ENCODE results near the gene HOOK2.

HOOK2 gene

GRCh38 chr19:12756150-12756883, 19.0 kb downstream of the HOOK2 start:
- no peak overlapping the region for H2BK5ac ChIP-seq (ENCODE audit: low read length)
- no peak overlapping the region for H3K23ac ChIP-seq (ENCODE audit: low read length)
- no peak overlapping the region for H4K8ac ChIP-seq (ENCODE audit: low read depth, low read length)
- no peak overlapping the region for H2BK120ac ChIP-seq (ENCODE audit: low read depth, low read length)
- no peak overlapping the region for H3K18ac ChIP-seq (ENCODE audit: low read length)
- no peak overlapping the region for H3K4me3 ChIP-seq (ENCODE audit: low read length)
- no peak overlapping the region for H3K9ac ChIP-seq (ENCODE audit: low read length)
- no peak overlapping the region for H3K4me2 ChIP-seq (ENCODE audit: low read length)
- no peak overlapping the region for H2AK5ac ChIP-seq (ENCODE audit: low read length)
- H3K79me2 ChIP-seq (ENCODE audit: control insufficient read depth, insufficient read depth, low read length): no peaks in the 10 kb centered on the region
- H2BK15ac ChIP-seq (replicated peaks; ENCODE audit: low read depth): no peak overlapping the region
- H3K27me3 ChIP-seq (ENCODE audit: insufficient read depth, low read length, poor library complexity): no peaks in the 10 kb centered on the region
- no peaks in the 10 kb centered on the region for H3K79me1 ChIP-seq (ENCODE audit: low read length)
- H3K4ac ChIP-seq (ENCODE audit: low read depth, low read length): no peak overlapping the region
- WGBS (ENCODE audit: extremely low coverage, insufficient coverage, low lambda C conversion rate): no CpG with 5 or more reads among the region's 19 CpGs
- no peak for DNase-seq
- no peak overlapping the region for H3K56ac ChIP-seq (ENCODE audit: low read length)
- H3K27ac ChIP-seq (ENCODE audit: low read depth, low read length): no peak overlapping the region
- no peak overlapping the region for H4K5ac ChIP-seq (ENCODE audit: low read length)
- no peaks in the 10 kb centered on the region for H3K36me3 ChIP-seq (ENCODE audit: control insufficient read depth, insufficient read depth, low read length)
- no peaks in the 10 kb centered on the region for H3K4me1 ChIP-seq (ENCODE audit: control insufficient read depth, low read depth, low read length)

DNA sequence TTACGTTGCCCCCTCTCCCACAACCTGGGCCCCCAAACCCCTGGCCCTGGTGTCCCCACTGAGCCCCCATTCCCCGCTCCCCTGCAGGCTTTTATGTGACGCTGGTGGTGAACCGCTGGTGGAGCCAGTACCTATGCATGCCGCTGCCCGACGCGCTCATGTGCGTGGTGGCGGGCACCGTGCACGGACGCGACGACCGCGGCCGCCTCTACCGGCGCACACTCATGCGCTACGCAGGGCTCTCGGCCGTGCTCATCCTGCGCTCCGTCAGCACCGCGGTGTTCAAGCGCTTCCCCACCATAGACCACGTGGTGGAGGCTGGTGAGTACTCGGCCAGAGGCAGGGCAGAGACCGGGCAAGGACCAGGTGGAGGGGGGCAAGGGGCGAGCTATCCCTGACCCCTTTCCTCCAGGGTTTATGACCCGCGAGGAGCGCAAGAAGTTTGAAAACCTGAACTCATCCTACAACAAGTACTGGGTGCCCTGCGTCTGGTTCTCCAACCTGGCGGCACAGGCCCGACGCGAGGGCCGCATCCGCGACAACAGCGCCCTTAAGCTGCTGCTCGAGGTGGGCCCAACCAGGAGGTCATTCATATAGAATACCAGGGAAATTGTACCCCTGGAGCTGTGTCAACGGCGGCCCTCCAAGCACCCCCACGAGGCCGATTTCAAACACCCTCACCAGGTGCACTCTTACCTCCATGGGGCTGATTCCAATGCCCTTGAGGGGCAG, 20.7 kb downstream of the HOOK2 start:
- H3K4me3 ChIP-seq (ENCODE audit: low read length): no peak overlapping the region
- no peak overlapping the region for H3K56ac ChIP-seq (ENCODE audit: low read length)
- no peak overlapping the region for H3K4ac ChIP-seq (ENCODE audit: low read depth, low read length)
- no peaks in the 10 kb centered on the region for H3K27me3 ChIP-seq (ENCODE audit: insufficient read depth, low read length, poor library complexity)
- no peak for DNase-seq
- H3K36me3 ChIP-seq (ENCODE audit: control insufficient read depth, insufficient read depth, low read length): no peaks in the 10 kb centered on the region
- no peak overlapping the region for H2AK5ac ChIP-seq (ENCODE audit: low read length)
- no peak overlapping the region for H3K27ac ChIP-seq (ENCODE audit: low read depth, low read length)
- no peak overlapping the region for H2BK5ac ChIP-seq (ENCODE audit: low read length)
- no peak overlapping the region for H4K8ac ChIP-seq (ENCODE audit: low read depth, low read length)
- no CpG with 5 or more reads among the region's 50 CpGs for WGBS (ENCODE audit: extremely low coverage, insufficient coverage, low lambda C conversion rate)
- H3K23ac ChIP-seq (ENCODE audit: low read length): no peak overlapping the region
- H2BK15ac ChIP-seq (replicated peaks; ENCODE audit: low read depth): no peak overlapping the region
- no peak overlapping the region for H3K4me2 ChIP-seq (ENCODE audit: low read length)
- H3K4me1 ChIP-seq (ENCODE audit: control insufficient read depth, low read depth, low read length): no peaks in the 10 kb centered on the region
- H3K18ac ChIP-seq (ENCODE audit: low read length): no peak overlapping the region
- H3K79me2 ChIP-seq (ENCODE audit: control insufficient read depth, insufficient read depth, low read length): no peaks in the 10 kb centered on the region
- no peak overlapping the region for H4K5ac ChIP-seq (ENCODE audit: low read length)
- no peak overlapping the region for H2BK120ac ChIP-seq (ENCODE audit: low read depth, low read length)
- H3K9ac ChIP-seq (ENCODE audit: low read length): no peak overlapping the region
- no peaks in the 10 kb centered on the region for H3K79me1 ChIP-seq (ENCODE audit: low read length)

GRCh38 chr19:12752056-12752781, 23.1 kb downstream of the HOOK2 start:
- Histone ChIP-seq H3K9ac (ENCODE audit: low read length) (no peak overlapping the region), H3K36me3 (ENCODE audit: control insufficient read depth, insufficient read depth, low read length) (peaks cover 5% of the 10 kb centered on the region), H4K5ac (ENCODE audit: low read length) (no peak overlapping the region), H2BK5ac (ENCODE audit: low read length) (no peak overlapping the region), H2BK15ac (replicated peaks; ENCODE audit: low read depth) (no peak overlapping the region), H3K4me1 (ENCODE audit: control insufficient read depth, low read depth, low read length) (no peaks in the 10 kb centered on the region), H3K79me1 (ENCODE audit: low read length) (no peaks in the 10 kb centered on the region), H2BK120ac (ENCODE audit: low read depth, low read length) (no peak overlapping the region), H3K4me3 (ENCODE audit: low read length) (no peak overlapping the region), H3K18ac (ENCODE audit: low read length) (no peak overlapping the region), H3K79me2 (ENCODE audit: control insufficient read depth, insufficient read depth, low read length) (no peaks in the 10 kb centered on the region), H2AK5ac (ENCODE audit: low read length) (no peak overlapping the region), H3K27ac (ENCODE audit: low read depth, low read length) (no peak overlapping the region), H4K8ac (ENCODE audit: low read depth, low read length) (no peak overlapping the region), H3K27me3 (ENCODE audit: insufficient read depth, low read length, poor library complexity) (no peaks in the 10 kb centered on the region), H3K4me2 (ENCODE audit: low read length) (no peak overlapping the region), H3K23ac (ENCODE audit: low read length) (no peak overlapping the region), H3K4ac (ENCODE audit: low read depth, low read length) (no peak overlapping the region), H3K56ac (ENCODE audit: low read length) (peak overlapping the region; percentile 17)
- no peak for DNase-seq
- no CpG with 5 or more reads among the region's 23 CpGs for WGBS (ENCODE audit: extremely low coverage, insufficient coverage, low lambda C conversion rate)

DNA sequence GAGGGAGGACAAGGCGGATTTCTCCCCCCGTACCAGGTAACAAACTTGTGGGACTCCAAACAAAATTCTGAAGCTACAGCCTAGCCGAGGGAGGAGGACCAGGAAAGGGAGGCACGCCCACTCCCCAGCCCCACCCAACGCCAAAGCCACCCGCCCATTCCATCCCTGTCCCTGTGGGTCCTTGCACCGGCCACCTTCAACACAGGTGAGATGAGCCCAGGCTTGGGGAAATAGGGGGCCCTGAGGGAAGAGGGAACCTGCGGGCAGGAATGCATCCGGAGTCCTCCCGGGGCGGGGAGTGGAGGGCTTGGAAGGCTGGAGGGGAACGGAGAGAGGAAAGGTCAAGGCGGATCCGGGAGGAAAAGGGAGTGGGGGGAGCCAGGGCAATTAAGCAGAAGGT, 23.7 kb downstream of the HOOK2 start, which contains the start of gene BEST2:
BEST2 (plus strand) TSS at position 157 of the 400 bp plus-strand sequence. CDS start 802 bp downstream, outside the sequence.
- no peak for DNase-seq
- Histone ChIP-seq H4K5ac (ENCODE audit: low read length) (no peak within 1 kb of the TSS), H3K4me2 (ENCODE audit: low read length) (peak within 1 kb of the TSS; percentile 2), H3K4me3 (ENCODE audit: low read length) (no peak within 1 kb of the TSS), H3K27me3 (ENCODE audit: insufficient read depth, low read length, poor library complexity) (no peaks in the 10 kb centered on the region), H3K9ac (ENCODE audit: low read length) (peak within 1 kb of the TSS; percentile 13), H2AK5ac (ENCODE audit: low read length) (no peak within 1 kb of the TSS), H2BK15ac (replicated peaks; ENCODE audit: low read depth) (no peak within 1 kb of the TSS), H3K23ac (ENCODE audit: low read length) (peak within 1 kb of the TSS; percentile 90), H3K4me1 (ENCODE audit: control insufficient read depth, low read depth, low read length) (no peaks in the 10 kb centered on the region), H3K4ac (ENCODE audit: low read depth, low read length) (no peak within 1 kb of the TSS), H3K18ac (ENCODE audit: low read length) (no peak within 1 kb of the TSS), H3K36me3 (ENCODE audit: control insufficient read depth, insufficient read depth, low read length) (peaks cover 5% of the 10 kb centered on the region), H3K79me2 (ENCODE audit: control insufficient read depth, insufficient read depth, low read length) (no peaks in the 10 kb centered on the region), H2BK120ac (ENCODE audit: low read depth, low read length) (no peak within 1 kb of the TSS), H3K27ac (ENCODE audit: low read depth, low read length) (no peak within 1 kb of the TSS), H3K79me1 (ENCODE audit: low read length) (no peaks in the 10 kb centered on the region), H3K56ac (ENCODE audit: low read length) (peak within 1 kb of the TSS; percentile 37), H2BK5ac (ENCODE audit: low read length) (no peak within 1 kb of the TSS), H4K8ac (ENCODE audit: low read depth, low read length) (no peak within 1 kb of the TSS)
- no CpG with 5 or more reads among the region's 14 CpGs for WGBS (ENCODE audit: extremely low coverage, insufficient coverage, low lambda C conversion rate)

- no peak overlapping the region for H2AK5ac ChIP-seq (ENCODE audit: low read length)
- peak overlapping the region; percentile 24 for H3K23ac ChIP-seq (ENCODE audit: low read length)
- no peak overlapping the region for H3K4ac ChIP-seq (ENCODE audit: low read depth, low read length)
- no peaks in the 10 kb centered on the region for H3K4me1 ChIP-seq (ENCODE audit: control insufficient read depth, low read depth, low read length)
- no CpG with 5 or more reads among the region's 9 CpGs for WGBS (ENCODE audit: extremely low coverage, insufficient coverage, low lambda C conversion rate)
- H3K36me3 ChIP-seq (ENCODE audit: control insufficient read depth, insufficient read depth, low read length): peaks cover 5% of the 10 kb centered on the region
- no peak overlapping the region for H3K56ac ChIP-seq (ENCODE audit: low read length)
- H2BK5ac ChIP-seq (ENCODE audit: low read length): no peak overlapping the region
- H3K79me1 ChIP-seq (ENCODE audit: low read length): no peaks in the 10 kb centered on the region
- no peak overlapping the region for H3K4me2 ChIP-seq (ENCODE audit: low read length)
- H4K8ac ChIP-seq (ENCODE audit: low read depth, low read length): no peak overlapping the region
- no peaks in the 10 kb centered on the region for H3K79me2 ChIP-seq (ENCODE audit: control insufficient read depth, insufficient read depth, low read length)
- no peak overlapping the region for H3K27ac ChIP-seq (ENCODE audit: low read depth, low read length)
- no peak overlapping the region for H4K5ac ChIP-seq (ENCODE audit: low read length)
- H2BK15ac ChIP-seq (replicated peaks; ENCODE audit: low read depth): no peak overlapping the region
- no peak overlapping the region for H3K9ac ChIP-seq (ENCODE audit: low read length)
- H3K4me3 ChIP-seq (ENCODE audit: low read length): no peak overlapping the region
- no peak overlapping the region for H2BK120ac ChIP-seq (ENCODE audit: low read depth, low read length)
- no peak for DNase-seq
- no peak overlapping the region for H3K18ac ChIP-seq (ENCODE audit: low read length)
- H3K27me3 ChIP-seq (ENCODE audit: insufficient read depth, low read length, poor library complexity): no peaks in the 10 kb centered on the region
These were observed 24.5 kb downstream of the HOOK2 start for GRCh38 chr19:12750851-12751250.
